Adipose tissue (tissue), 3 donors: ENCODE data around the gene DTHD1. TPM values are rescaled to one million over a fixed set of nuclear protein-coding genes. Genes with fewer than 3 reads are reported as not detected.

Experiments used
- H3K27ac ChIP-seq: one replicate; pipeline ENCODE4 v1.5.1; 2013; ENCODE audit warnings: low read depth, low read length
- WGBS, 3 donors: extraction: QIAGEN DNeasy Blood & Tissue Kit; methylation state at CpG; one replicate each; pipeline ENCODE4 v1.1.7; 2013; 5-methylcytosine and 5-hydroxymethylcytosine counted together
- polyA plus RNA-seq, 3 donors: library from polyadenylated mRNA; stranded (reverse); fragments of 200-250 nt; gene quantifications; one replicate each; pipeline ENCODE4 v1.2.3, GENCODE V29; 2013
- donor health status: healthy with polysubstance abuse.
- donor health status: Bipolar disorder and iron deficiency.
- donor health status: healthy.

The DTHD1 gene
- polyA plus RNA-seq, 3 donors, result 0.15 TPM; not detected in 2

DNA sequence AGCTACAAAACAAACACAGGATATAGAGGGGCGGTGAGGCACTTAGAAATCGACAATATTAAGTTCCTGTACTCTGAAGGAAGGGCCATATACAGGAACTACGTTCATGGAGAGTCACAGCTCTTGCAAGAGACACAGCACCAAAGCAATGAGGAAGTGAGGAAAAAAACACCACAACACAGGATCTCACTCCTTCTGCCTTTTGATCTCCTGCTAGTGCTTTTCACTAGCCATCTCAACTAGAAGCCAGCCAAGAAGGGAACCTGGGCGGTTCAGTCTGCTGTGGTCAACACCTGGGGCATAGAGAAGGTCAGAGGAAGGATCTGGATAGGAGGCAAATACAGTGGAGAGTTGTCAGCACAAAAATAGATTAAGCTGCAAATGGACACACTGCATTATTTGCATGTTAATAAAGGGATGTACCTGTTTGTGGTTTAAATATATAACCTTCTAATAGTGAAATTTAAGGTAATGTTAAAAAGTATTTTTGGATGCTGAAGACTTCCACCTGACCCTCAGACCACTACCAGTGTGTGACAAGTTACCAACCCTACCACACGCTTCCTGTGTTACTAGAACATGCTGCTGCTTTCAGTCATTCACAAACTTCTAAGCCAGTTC lies 104.6 kb downstream of the DTHD1 start:
- 31 to 50% (median 40%) methylated on average over 5 of the region's 5 CpGs for WGBS, 3 donors
- no peak overlapping the region for H3K27ac ChIP-seq

DNA sequence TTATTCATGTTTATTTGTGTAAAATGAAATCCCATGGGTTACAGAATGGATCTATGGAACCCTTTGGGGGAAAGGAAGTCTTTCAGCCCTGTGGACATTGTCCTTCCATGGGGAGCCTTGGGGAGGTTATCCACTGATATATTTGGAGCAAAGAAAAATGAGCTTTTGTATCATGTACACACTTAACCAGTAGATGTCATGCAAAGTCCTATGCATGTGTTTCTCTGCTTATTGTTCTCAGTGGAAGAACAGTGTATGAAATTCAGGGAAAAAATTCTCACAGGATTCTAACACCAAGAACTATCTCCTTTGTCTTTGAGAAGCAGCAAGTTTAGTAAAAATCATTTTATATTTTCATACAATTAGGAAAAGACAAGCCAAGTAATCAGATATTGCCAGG lies 105.3 kb downstream of the DTHD1 start:
- no peak overlapping the region for H3K27ac ChIP-seq

DNA sequence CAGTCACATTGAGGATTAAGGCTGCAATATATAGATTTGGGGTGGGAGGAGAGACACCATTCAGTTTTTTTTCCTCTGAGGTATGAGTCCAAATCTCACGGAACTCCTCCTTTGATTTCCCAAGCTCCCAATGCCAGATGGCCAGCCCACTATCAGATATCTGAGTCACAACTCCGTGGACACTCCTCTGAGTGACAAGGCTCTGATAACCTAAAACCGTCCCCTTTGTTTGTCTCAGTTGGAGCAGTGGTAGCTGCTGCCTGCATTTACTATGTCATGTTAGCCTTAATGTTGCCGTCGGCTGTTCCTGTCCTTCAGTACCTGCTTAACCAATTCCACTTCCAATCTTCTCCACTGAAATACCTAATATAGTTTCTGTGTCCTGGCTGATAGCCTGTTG lies 107.3 kb downstream of the DTHD1 start:
- H3K27ac ChIP-seq, result no peak overlapping the region
- 22 to 70% (median 58%) methylated on average over 5 of the region's 5 CpGs for WGBS, 3 donors

DNA sequence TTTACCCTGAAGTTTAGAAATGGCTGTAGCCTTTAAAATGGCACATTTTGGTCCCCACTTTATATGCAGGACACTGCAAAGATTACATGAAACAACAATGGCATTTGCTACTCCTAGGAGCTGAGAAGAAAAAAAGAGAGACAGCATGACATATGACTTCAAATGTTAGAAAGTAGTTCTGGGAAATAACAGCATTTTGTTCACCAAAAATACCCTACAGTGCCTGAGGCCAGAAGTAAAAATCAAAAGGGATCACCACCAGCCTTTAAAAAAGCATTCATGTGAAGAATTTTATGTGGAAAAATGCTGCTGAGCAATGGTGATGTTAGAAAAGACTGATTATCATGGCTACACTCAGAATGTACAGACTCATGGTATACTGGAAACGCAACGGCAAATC lies 110.0 kb downstream of the DTHD1 start:
- WGBS, 3 donors, result 88 to 93% (median 92%) methylated on average over 2 of the region's 2 CpGs
- no peak overlapping the region for H3K27ac ChIP-seq

DNA sequence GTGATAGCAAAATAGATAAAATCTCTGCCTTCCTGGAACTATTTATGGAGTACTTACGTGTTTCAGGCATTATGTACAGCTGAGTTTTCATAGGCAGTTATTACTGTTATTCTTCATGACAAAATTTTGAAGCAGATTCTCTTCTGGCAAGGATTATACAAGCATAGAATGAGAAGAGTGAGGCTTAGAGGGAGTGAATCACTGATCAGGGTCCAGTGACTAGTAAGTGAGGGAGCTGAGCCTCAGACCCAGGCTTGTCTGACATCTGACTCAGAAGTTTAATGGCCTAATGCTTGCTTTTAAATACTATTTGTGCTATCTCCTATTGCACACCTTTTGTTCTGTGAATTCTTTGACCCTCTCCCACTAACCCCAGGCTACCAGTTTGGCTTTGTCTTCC lies 110.6 kb downstream of the DTHD1 start:
- 42 to 75% (median 62%) methylated on average over 1 of the region's 1 CpG for WGBS, 3 donors

DNA sequence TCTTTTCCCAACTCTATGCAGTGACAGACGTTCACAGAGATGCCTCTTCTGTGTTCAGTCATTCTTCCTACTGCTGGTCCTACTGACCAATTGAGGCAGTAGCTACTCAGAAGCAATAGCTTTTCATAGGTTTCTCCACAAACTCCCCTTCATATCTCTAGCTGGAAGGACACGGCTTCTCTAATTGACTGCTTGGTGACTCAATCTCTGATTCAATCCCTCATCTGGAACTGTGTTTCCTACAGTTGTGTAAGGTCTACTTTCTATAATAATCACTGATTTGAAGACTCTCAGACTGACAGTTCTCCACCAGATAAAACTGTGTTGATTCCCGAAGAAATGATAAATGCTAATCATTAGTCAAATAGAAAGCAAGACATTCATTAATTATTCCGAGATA lies 111.5 kb downstream of the DTHD1 start:
- no peak overlapping the region for H3K27ac ChIP-seq
- WGBS, 3 donors, result 57 to 85% (median 82%) methylated on average over 4 of the region's 4 CpGs

More for the DNA sequence above, 110.6 kb downstream of the DTHD1 start:
- no peak overlapping the region for H3K27ac ChIP-seq

Other genes with a start within 250 kb of the DTHD1 start
- gene ARAP2, start 37.1 kb upstream of the DTHD1 start, polyA plus RNA-seq, result 1 to 10 TPM; 1.3 to 3.8 (median 2.1) TPM